ENCODE data around the gene TXNDC15.

Gene TXNDC15

DNA sequence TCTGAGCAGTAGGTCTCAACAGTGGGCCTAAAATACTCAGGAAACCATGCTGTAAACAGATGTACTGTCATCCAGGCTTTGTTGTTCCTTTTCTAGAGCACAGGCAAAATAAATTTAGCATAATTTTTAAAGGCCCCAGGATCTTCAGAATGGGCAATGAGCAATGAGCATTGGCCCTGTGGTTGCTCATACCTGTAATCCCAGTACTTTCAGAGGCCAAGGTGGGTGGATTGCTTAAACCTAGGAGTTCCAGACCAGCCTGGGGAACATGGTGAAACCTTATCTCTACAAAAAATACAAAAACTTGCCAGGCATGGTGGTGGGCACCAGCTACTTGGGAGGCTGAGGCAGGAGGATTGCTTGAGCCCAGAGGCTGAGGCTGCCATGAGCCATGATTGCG is 17.3 kb downstream of the TXNDC15 start:
- no peak for TF ChIP-seq POLR2AphosphoS5 (IDR thresholded peaks at IDR 0.05; ENCODE audit: low read depth)
- TF ChIP-seq, protein P1, sequence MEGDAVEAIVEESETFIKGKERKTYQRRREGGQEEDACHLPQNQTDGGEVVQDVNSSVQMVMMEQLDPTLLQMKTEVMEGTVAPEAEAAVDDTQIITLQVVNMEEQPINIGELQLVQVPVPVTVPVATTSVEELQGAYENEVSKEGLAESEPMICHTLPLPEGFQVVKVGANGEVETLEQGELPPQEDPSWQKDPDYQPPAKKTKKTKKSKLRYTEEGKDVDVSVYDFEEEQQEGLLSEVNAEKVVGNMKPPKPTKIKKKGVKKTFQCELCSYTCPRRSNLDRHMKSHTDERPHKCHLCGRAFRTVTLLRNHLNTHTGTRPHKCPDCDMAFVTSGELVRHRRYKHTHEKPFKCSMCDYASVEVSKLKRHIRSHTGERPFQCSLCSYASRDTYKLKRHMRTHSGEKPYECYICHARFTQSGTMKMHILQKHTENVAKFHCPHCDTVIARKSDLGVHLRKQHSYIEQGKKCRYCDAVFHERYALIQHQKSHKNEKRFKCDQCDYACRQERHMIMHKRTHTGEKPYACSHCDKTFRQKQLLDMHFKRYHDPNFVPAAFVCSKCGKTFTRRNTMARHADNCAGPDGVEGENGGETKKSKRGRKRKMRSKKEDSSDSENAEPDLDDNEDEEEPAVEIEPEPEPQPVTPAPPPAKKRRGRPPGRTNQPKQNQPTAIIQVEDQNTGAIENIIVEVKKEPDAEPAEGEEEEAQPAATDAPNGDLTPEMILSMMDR (IDR thresholded peaks at IDR 0.05; ENCODE audit: insufficient read depth, low read length): no peak
- TF ChIP-seq, protein P2, sequence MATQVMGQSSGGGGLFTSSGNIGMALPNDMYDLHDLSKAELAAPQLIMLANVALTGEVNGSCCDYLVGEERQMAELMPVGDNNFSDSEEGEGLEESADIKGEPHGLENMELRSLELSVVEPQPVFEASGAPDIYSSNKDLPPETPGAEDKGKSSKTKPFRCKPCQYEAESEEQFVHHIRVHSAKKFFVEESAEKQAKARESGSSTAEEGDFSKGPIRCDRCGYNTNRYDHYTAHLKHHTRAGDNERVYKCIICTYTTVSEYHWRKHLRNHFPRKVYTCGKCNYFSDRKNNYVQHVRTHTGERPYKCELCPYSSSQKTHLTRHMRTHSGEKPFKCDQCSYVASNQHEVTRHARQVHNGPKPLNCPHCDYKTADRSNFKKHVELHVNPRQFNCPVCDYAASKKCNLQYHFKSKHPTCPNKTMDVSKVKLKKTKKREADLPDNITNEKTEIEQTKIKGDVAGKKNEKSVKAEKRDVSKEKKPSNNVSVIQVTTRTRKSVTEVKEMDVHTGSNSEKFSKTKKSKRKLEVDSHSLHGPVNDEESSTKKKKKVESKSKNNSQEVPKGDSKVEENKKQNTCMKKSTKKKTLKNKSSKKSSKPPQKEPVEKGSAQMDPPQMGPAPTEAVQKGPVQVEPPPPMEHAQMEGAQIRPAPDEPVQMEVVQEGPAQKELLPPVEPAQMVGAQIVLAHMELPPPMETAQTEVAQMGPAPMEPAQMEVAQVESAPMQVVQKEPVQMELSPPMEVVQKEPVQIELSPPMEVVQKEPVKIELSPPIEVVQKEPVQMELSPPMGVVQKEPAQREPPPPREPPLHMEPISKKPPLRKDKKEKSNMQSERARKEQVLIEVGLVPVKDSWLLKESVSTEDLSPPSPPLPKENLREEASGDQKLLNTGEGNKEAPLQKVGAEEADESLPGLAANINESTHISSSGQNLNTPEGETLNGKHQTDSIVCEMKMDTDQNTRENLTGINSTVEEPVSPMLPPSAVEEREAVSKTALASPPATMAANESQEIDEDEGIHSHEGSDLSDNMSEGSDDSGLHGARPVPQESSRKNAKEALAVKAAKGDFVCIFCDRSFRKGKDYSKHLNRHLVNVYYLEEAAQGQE (IDR thresholded peaks at IDR 0.05; ENCODE audit: insufficient replicate concordance, low read depth): no peak
- TF ChIP-seq SPI1 (IDR thresholded peaks at IDR 0.05; ENCODE audit: borderline replicate concordance, low read depth): no peak
- no peak for TF ChIP-seq GABPA (IDR thresholded peaks at IDR 0.05; ENCODE audit: low read depth)
- H3K27me3 ChIP-seq (ENCODE audit: insufficient read depth, poor library complexity, severe bottlenecking): no peaks in the 10 kb centered on the region
- no peak for DNase-seq (ENCODE audit: low read depth in 1 of 2, low spot score in 1 of 2)

DNA sequence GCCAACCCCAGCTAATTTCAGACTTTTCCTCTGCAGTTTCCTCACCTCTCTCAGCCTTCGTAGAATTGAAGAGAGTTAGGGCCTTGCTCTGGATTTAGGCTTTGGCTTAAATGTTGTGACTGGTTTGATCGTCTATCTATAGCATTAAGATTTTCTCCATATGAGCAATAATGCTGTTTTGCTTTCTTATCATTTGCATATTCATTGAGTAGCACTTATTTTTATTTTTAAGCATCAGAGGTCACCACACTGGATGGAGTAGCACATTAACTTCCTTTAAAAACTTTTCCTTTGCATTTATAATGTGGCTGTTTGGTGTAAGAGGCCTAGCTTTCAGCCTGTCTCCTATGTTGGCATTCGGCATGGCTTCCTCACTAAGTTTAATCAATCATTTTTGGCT is 18.1 kb downstream of the TXNDC15 start:
- H3K27ac ChIP-seq (replicated peaks): no peak overlapping the region
- TF ChIP-seq SPI1 (IDR thresholded peaks at IDR 0.05; ENCODE audit: borderline replicate concordance, low read depth) (no peak), POLR2AphosphoS5 (IDR thresholded peaks at IDR 0.05; ENCODE audit: low read depth) (no peak), GABPA (IDR thresholded peaks at IDR 0.05; ENCODE audit: low read depth) (no peak)
- TF ChIP-seq, protein P2 (IDR thresholded peaks at IDR 0.05; ENCODE audit: insufficient replicate concordance, low read depth): no peak
- TF ChIP-seq, protein P1 (IDR thresholded peaks at IDR 0.05; ENCODE audit: insufficient read depth, low read length): no peak
- DNase-seq (ENCODE audit: low read depth in 1 of 2, low spot score in 1 of 2): no peak

More for the DNA sequence above, 17.3 kb downstream of the TXNDC15 start:
- Histone ChIP-seq H3K4me3 (replicated peaks; ENCODE audit: insufficient read depth, low read length) (no peak overlapping the region), H3K27ac (replicated peaks) (no peak overlapping the region)

DNA sequence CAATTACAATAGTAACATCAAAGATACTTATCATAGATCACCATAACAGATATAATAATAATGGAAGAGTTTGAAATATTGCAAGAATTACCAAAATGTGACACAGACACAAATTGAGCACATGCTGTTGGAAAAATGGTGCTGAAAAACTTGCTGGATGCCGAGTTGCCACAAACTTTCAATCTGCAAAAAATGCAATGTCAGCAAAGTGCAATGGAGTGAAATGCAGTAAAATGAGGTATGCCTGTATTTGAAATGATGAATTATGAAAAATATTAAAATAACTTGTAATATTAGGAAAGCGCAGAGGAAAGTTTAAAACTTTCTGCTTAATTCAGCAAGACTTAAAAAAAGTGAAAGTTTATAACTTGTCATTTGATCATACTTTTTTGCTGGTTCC is 18.8 kb downstream of the TXNDC15 start:
- no peak overlapping the region for H3K27ac ChIP-seq (replicated peaks)
- H3K4me3 ChIP-seq (replicated peaks; ENCODE audit: insufficient read depth, low read length): no peak overlapping the region

More for the DNA sequence above, 18.1 kb downstream of the TXNDC15 start:
- no peak overlapping the region for H3K4me3 ChIP-seq (replicated peaks; ENCODE audit: insufficient read depth, low read length)
- H3K27me3 ChIP-seq (ENCODE audit: insufficient read depth, poor library complexity, severe bottlenecking): no peaks in the 10 kb centered on the region

More for the DNA sequence above, 18.8 kb downstream of the TXNDC15 start:
- TF ChIP-seq GABPA (IDR thresholded peaks at IDR 0.05; ENCODE audit: low read depth): no peak
- TF ChIP-seq, protein P2 (IDR thresholded peaks at IDR 0.05; ENCODE audit: insufficient replicate concordance, low read depth): no peak
- TF ChIP-seq, protein P1 (IDR thresholded peaks at IDR 0.05; ENCODE audit: insufficient read depth, low read length): no peak
- TF ChIP-seq SPI1 (IDR thresholded peaks at IDR 0.05; ENCODE audit: borderline replicate concordance, low read depth): no peak
- no peak for TF ChIP-seq POLR2AphosphoS5 (IDR thresholded peaks at IDR 0.05; ENCODE audit: low read depth)
- H3K27me3 ChIP-seq (ENCODE audit: insufficient read depth, poor library complexity, severe bottlenecking): no peaks in the 10 kb centered on the region
- no peak for DNase-seq (ENCODE audit: low read depth in 1 of 2, low spot score in 1 of 2)

Measured in HL-60 (cell line).